HEK293 (cell line): ENCODE measurements around the gene ARFRP1.

Source experiments
- CTCF ChIP-seq: fragments of 450-650 bp; formaldehyde crosslinking; IDR thresholded peaks from 2 replicates; pipeline ENCODE4 v1.5.1; 2016; ENCODE audit warnings: missing biosample characterization, missing genetic modification characterization
- SCRT1 ChIP-seq: fragments of 450-650 bp; formaldehyde crosslinking; IDR thresholded peaks from 2 replicates; pipeline ENCODE4 v1.5.1; 2016; ENCODE audit warnings: missing biosample characterization, missing genetic modification characterization, borderline replicate concordance
- ZNF510 ChIP-seq: fragments of 450-650 bp; formaldehyde crosslinking; IDR thresholded peaks from 2 replicates; pipeline ENCODE4 v1.5.1; 2018; ENCODE audit warnings: mild to moderate bottlenecking, missing genetic modification characterization, missing biosample characterization; ENCODE audit not compliant: insufficient replicate concordance
- ZNF707 ChIP-seq: fragments of 450-650 bp; formaldehyde crosslinking; IDR thresholded peaks from 2 replicates; pipeline ENCODE4 v1.5.1; 2016; ENCODE audit warnings: missing biosample characterization, missing genetic modification characterization
- TF ChIP-seq, protein P1 (sequence below): fragments of 450-650 bp; formaldehyde crosslinking; IDR thresholded peaks from 2 replicates; pipeline ENCODE4 v1.5.1; 2016; ENCODE audit warnings: missing biosample characterization, missing genetic modification characterization, low read depth

DNA sequence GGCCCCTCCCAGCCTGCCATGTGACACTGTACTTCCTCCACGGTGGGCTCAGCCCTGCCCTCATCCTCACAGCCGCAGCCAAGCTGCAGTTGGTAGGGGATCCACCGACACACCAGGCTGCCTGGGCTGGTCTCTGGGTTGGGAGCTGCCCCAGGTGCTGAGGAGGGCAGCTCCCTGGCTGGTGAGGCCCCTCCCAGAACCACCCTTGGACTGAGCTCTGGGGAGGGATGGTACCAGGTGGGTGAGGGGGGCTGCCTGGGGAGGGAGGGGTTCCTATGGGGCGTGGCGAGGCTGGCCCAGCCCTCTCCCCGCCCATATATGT is 11.5 kb downstream of the ARFRP1 start:
- TF ChIP-seq, protein P1, sequence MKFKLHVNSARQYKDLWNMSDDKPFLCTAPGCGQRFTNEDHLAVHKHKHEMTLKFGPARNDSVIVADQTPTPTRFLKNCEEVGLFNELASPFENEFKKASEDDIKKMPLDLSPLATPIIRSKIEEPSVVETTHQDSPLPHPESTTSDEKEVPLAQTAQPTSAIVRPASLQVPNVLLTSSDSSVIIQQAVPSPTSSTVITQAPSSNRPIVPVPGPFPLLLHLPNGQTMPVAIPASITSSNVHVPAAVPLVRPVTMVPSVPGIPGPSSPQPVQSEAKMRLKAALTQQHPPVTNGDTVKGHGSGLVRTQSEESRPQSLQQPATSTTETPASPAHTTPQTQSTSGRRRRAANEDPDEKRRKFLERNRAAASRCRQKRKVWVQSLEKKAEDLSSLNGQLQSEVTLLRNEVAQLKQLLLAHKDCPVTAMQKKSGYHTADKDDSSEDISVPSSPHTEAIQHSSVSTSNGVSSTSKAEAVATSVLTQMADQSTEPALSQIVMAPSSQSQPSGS: no peak
- TF ChIP-seq ZNF510 (tag by site-specific recombination): no peak
- TF ChIP-seq ZNF707 (tag by site-specific recombination): no peak
- TF ChIP-seq SCRT1 (tag by site-specific recombination): no peak
- no peak for TF ChIP-seq CTCF (tag by site-specific recombination)
